Activated naive CD4-positive, alpha-beta T cell (primary cell): ENCODE data around the gene LRRC7.

ENCODE experiments used
- DNase-seq, 4 experiments: peaks; one replicate each; lab custom pipeline; 2025; lab: John Stamatoyannopoulos, UW

The LRRC7 gene

DNA sequence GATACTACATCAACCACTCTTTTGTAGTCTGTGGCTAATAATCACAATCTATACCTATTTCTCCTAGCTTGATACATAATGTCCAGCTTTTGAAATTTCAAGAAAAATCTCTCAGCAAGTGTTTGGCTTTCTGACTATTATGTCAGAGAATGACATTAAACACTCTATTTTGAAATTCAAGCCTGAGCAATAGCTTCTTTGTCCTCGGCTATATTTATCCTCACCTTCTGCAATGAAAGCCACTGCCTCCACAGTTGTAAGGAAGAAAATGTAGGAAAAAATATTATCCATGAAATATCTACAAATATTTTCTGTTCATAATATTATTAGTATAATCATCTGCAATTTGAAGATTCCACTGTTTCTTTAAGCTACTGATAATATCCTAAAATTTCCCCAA lies 22.1 kb downstream of the LRRC7 start:
- DNase-seq: no peak

DNA sequence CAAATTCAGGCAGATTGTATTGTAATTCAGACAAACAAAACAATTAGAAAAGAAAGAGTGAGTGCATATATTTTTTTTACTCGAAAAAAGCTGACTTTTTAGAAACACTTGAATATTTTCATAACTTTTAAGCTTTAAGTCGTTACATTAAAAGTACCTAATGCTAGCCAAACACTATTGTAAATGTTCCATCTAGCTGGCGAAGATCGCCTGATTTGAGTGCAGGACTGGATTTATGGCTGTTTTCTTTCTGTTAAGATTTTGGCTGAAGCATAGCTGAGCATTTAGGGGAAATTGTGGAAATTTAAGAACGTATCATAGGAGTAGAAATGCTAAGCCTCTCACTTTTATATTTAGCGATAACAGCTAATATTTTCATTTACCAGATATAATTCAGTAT lies 24.6 kb downstream of the LRRC7 start:
- DNase-seq: no peak

DNA sequence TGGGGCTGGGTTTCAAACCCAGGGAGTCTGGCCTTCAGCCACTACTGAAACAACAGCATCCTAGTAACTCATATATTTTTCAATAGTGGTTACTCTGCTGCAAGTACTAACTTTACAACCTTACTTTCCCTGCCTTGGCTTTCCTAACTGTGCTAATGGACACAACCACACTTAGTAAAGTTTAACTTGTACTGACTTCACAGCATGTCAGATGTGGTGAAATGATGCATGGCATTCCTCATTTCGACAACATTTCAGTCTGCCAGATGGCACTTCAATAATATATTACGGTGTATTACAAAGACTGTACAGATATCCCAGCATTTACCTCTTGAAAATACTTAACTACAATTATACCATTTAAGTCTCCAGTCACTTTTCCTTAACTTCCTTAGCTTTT lies 27.8 kb downstream of the LRRC7 start:
- no peak for DNase-seq

DNA sequence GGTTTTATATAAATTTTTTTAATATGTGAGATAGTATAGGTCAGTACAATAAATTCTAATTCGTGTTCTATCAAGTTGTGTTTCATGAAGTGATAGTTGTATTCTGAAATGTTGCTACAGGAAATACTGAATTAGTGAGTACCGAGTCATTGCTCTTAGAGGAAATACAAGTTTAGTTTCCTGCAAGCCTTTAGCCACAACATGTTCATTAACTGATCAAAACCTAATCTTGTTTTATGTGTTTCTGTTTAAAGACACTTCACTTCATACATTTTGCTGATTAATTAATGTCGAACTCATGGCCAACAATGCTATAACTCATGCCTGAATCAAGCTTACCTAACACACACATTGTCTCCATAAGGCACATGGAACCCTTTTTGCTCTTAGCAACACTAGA lies 43.6 kb downstream of the LRRC7 start:
- no peak for DNase-seq

DNA sequence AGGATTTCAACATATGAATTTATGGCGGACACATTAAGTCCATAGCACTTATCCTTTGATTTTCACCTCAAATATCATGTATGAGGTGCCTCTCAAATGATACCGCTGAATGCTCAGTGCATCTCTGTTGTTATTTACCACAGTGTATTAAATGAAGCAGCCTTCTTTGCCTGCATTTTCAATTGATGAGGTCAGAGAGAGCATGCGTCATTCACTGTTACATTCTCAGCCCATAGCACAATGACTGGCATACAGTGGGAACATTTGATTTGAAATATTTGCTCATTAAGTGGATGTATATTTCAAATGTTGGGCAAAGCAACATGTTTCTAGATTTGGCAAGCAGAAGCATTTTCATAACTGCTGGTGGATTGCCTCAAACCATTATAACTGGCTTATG lies 45.7 kb downstream of the LRRC7 start:
- DNase-seq: no peak

DNA sequence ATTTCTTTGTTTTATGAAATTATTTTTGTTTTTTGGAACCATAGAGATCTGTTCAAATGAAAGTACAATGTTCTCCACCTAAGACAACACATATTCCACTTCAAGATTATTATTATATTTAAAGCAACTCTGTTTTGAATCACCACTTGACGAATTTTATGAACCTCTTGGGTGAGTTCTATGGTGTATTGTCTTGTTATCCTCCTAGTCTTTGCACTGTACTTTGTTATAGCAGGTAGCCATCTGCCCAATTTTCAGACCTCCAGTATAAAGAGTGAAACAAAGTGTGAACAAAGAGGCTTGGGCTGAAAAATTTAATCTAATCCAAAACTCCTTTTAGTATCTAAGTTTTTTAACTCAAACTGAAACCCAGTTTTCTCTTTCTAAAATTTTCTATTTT lies 71.0 kb downstream of the LRRC7 start:
- DNase-seq: no peak

DNA sequence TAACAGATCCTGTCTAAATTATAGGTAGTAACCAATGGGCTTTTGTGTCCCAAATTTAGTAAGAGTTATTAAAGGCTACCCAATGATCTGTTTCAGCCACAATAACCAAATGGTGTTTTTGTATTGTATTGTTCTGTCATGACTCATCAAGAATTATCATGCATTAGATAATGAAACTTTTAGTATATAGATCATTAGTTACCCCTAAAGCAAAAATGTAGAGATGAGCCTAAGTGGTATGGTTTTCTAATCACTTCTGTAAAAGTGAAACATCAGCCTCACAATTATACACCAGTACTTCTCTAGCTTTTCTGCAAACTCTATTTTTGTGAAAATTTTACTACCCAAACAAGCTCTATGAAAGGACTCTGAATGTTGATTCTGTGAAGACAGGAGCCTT lies 71.4 kb downstream of the LRRC7 start:
- DNase-seq: no peak

DNA sequence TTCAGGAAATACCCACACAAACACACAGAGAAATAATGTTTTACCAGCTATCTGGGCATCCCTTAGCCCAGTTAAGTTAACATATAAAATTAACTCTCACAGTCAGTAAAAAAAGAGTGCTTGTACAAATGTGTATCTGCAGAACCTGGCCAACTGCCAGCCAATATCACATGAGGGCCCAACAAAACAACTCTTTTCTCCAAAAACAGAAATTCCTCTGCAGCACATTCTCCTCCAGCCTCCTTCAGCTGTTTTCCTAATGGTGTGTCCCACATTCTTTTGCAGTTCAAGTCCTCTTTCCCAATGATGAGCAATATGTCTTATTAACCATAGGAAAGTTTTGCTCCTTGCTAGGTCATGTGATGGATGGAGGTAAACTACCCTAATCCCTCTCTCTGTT lies 75.5 kb downstream of the LRRC7 start:
- no peak for DNase-seq

DNA sequence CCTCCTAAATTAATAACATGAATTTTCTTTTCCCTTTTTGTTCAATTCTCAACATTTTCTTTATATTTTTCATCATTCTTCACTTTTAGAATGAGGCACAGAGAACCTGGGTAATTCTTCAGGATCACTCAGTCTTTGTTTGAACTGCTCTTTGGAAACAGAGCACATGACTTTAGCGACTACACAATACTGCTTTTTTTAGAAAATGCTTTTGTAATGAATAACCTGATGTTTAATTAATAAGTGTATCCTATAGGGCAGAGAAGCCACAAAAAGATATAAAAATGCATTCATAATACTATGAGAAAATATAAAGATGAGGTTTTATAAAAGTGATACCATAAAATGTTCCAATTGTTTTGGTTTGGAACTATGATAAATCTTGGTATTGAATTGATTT lies 77.8 kb downstream of the LRRC7 start:
- DNase-seq: no peak

DNA sequence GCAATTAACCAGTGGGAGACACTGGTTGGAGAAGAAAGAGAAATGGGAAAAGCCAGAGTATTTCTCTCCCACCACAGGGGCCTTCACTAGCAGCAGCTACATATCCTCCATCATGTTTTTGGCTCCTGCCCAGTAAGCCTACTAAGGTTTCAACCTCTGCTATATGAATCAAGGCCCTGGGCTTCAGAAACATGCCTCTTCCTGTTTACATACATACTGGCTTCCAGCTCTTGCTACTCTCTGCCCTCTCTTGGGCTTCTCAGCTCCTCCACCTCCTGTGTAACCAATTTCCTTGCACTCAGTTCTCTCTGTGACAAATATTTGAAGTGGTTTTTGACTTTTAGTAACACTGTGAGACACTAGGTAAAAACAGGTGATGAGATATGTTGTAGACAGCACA lies 80.8 kb downstream of the LRRC7 start:
- DNase-seq: no peak

DNA sequence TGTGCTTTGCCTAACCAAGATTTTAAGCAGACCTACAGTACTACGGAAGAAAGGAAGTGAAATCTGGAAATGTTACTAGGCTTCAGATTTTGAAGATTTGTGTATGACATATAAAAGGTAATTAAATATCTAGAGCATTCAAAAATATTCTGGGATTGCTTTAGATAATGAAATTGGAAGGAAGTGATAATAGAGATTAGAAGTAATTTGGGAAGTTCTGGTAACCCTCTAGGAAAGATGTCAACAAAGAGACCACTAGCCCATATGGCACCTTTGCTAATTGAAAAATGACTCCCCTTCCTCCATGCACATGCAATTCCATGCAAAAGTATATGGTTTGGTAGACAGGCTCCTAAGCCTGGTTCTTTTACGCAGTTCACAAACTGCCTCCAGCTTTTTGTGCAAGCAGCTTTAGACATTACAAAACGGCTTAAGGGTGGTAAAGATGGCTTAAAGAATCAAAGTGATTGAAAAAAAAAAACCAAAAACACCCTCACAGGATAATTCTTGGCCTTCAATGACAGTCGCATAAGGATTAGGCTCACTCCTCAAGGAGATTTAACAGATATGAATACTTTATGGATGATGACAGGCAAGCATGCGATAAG lies 81.8 kb downstream of the LRRC7 start:
- no peak for DNase-seq

DNA sequence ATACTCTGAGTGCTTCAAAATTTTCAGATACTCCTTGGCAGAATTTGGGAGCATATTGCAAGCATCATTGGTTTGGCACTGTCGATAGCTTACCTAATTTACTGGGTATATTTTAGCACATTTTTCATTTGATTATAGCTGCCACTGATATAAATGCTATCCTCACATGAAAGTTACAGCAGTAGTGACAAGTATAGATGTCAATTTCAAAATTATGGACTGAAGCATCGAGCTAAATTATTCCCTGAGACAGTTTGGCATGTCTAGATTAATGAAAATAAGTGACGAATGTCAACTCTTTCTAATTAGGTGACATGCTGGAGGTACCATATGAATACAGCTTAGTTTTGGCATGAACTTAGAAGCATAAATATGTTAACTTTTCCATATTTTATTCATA lies 83.1 kb downstream of the LRRC7 start:
- DNase-seq: no peak

DNA sequence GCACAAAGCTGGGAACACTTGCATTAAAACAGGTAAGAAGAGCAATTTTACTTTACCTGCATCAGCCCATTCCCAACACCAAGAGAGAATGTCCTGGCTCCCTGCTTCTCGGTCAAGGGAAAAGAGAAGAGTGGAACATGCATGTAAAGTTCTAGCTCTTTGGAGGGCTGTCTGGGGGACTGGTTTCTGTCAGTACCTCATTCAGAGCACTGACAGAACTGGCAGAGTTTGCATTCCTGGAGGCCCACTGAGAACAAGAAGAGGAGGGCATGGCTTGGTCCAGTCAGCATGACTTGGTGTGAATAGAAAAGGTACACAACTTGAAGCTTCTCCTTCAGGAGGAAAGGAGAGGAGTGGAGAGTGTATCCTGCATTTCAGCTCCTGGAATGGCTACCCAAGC lies 83.9 kb downstream of the LRRC7 start:
- no peak for DNase-seq

DNA sequence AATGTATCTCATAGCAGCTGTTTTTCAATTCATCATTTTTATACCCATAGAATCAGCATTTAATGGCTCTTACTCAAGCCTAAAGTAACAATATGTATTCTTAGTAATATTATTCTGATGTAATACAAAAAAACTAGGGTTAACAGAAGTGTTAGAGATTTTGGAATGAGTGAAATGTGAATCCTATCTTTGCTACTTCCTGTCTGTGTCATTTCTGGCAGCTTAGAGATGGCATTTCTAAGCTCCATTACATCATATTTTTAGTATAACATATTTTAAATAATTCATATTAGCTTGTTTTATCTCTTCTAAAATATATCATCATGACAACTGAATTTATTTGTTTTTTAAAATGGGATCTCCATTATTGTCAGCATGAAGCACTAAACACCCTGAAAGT lies 90.2 kb downstream of the LRRC7 start:
- DNase-seq: no peak

DNA sequence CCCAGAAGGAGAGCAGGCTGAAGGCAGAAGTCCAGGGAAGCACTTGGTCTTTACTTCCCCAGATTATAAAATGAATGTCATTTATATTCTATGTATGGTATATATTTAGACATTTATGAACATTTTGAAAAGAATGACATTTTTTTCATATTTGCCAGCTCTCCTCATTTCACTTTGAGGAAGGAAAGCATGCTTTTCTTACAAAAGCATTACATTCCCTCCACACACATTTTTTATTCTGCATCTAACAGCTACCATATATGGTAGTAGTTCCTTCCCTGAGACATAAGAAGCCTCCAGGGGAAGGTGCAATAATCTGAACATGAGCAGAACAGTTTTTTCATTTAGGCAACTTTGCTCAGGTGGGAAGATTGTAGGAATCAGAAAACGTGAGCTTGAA lies 94.0 kb downstream of the LRRC7 start:
- no peak for DNase-seq

DNA sequence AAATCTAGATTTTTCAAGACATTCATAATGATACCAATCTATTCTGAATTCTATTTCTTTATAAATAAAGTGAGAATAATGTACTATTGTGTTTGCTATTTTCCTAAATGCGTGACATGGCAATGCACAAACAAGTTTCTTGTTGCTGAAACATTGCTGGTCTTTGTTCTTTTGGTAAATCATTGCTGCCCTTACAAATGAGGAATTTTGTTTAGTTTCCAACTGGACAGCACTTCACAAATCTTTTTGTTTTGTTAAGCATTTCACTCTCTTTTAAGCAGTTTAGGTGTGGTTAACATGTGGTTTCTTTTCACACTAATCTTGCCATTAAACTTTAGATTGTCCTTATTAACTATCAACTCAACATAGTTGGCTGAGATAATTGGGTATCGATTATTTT lies 94.6 kb downstream of the LRRC7 start:
- DNase-seq: no peak

DNA sequence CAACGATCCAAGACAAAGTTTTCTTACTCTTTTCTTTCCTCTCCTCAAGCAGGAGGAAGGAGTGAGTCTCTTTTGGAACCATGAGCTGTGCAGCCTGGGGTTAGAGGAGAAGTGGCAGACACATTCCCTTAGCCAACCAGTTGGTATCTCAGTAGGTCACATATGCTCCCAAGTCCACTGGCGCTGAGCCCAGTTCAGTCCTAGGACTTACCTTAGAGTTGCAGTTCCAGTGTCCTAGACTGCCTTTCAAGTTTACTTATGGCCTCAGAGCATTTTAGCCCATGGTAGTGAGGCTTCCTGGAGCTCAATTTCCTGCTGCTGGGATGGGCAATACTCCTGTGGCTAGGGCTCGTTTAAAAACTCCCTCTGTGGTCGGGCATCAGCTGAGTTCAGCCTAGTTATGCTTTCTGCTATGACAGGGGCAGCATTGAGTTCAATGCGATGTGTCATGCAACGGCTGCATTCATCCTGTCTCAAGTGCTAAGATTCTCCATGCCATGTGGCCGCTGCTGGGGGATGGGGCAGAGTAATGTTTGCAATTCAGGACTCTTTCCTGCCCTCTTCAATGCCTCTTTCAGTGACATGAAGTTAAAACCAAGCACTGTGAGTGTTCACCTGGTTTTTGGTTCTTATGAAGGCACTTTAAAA lies 103.8 kb downstream of the LRRC7 start:
- no peak for DNase-seq

DNA sequence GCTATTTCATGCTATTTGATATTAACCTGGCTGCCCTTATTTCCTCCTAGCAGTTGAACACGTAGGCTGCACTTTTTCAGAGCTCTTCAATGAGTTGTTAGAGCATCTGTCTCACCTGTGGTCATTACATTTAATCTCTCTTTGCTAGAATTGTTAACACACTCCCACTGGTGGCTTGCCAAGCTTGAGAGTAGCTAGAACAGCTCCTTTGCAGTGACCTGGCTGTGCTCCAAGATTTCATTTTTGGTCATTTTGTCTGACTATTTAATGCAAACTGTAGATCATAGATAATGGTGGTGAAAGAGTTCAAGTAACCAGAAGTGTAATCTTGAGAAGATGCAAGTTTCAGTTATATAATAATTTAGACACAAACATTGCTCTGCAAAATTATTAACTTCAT lies 105.6 kb downstream of the LRRC7 start:
- no peak for DNase-seq

DNA sequence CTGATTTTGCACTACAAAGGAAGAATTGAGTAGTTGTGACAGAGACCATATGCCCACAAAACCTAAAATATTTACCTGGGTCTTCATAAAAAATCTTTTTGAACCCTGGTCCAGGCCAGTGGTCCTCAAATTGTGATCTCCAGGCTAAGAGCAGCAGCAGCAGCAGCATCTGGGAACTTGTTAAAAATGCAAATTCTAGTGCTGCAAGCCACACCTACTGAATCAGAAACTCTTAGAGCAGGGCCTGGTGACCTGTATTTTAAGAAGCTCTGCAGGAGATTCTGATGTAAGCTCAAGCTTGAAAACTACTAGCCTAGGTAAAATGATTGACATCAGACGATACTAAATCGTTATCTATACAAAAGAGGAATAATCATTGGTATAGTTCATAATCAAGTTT lies 112.2 kb downstream of the LRRC7 start:
- DNase-seq: no peak

DNA sequence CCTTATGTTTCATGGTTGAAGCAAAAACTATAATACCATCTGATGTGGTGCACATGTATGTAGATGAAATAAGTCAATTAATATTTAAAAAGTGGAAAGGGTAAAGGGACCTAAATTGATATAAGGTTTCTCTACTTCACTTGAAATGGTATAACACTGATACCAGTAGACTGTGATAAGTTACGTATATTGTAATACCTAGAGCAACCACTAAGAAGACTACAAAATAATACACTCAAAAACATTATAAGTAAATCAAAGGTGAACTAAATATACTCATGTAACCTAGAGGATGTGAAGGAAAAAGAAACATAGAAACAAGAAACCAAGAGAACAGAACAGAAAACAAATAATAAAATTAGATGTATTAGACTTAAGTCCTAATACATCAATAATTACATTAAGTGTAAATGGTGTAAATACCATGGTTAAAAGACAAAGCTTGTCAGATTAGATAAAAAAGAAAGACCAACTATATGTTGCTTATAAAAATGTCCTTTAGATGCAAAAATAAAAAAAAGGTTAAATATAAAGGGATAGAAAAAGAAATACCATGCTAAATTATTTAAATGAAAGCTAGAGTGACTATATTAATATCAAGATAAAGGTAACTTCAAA lies 118.8 kb downstream of the LRRC7 start:
- DNase-seq: no peak

DNA sequence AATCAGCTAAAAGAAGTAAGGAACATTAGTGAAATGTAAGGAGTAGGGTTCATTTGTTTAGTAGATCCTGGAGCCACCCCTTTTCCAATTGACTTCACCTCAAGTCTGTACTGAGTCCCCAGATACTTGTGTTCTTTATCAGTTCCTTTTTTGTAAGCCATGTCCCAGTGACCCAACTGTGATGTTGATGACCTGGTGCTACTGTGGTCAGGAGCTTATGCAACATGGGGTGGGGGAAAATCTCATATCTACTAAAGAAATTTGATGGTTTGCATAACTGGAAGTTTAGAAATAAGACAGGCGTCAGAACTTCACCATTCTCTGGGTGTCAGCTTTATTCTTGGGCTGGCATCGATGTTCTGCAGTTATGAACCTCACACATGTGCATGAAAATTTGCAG lies 120.5 kb downstream of the LRRC7 start:
- DNase-seq: no peak

DNA sequence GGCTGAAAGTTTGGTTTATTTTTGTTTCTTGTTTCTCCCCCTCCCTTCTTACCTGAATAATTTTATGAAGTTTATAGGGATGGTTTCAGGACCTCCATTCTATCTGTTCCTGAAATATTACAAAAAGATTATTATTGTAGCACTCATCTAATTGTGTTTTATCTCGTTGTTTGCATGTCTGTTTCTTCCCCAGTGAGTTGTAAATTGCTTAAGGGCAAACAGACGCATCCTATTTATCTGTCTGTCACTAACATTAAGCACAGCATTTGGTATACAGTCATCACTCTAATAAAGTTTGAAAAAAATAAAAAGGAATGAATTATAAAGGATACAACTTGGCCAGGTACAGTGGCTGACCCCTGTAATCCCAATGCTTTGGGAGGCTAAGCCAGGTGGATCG lies 123.5 kb downstream of the LRRC7 start:
- DNase-seq: no peak

DNA sequence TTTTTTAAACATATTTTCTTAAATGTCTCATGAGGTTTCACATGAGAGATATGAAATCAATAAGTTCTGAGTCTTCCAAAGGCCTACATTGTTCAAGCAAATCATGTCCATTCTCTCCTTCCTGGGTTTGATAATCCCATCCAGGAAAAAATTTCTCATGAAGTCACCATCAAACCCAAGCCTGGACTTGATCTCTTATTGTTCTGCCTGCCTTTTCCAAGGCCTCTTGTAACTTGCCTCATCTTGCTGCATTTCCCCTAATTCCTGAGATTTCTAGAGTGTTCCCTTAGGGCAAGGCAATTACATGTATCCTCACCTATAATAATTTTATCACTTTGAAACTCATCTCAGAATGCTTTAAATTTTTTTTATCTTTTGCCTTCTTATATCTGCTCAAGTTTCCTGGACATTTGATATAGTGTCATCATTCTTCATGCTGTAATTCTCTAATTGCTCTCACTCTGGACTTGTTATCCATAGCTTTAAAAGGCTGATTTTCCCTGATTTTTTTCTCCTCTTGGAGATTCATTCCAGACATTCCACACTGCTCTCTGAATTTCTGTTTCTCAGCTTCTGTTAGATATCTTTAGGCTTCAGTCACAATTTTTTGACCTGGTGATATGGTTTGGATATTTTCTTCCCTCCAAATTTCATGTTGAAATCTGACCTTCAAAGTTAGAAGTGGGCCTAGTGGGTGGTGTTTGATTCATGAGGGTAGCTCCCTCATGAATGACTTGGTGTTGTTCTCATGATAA lies 126.4 kb downstream of the LRRC7 start:
- no peak for DNase-seq
